Esophagus (tissue), 2 donors: ENCODE data around the gene EIF3A. TPM values are rescaled to one million over a fixed set of nuclear protein-coding genes. Genes with fewer than 3 reads are reported as not detected.

Experiments
- H3K27ac ChIP-seq, 2 donors: one replicate each; pipeline ENCODE4 v1.5.1; 2013; ENCODE audit warnings: low read depth in 2 of 2, mild to moderate bottlenecking in 2 of 2, inconsistent platforms in 1 of 2, low read length in 1 of 2, moderate library complexity in 1 of 2
- H3K27me3 ChIP-seq, 2 donors: one replicate each; pipeline ENCODE4 v1.6.1; 2013; ENCODE audit warnings: low read length in 2 of 2, control low read depth in 1 of 2, mild to moderate bottlenecking in 1 of 2; ENCODE audit not compliant: insufficient read depth in 2 of 2, control insufficient read depth in 1 of 2
- H3K36me3 ChIP-seq, 2 donors: one replicate each; pipeline ENCODE4 v1.6.1; 2013; ENCODE audit warnings: low read length in 1 of 2; ENCODE audit not compliant: control insufficient read depth in 2 of 2, insufficient read depth in 2 of 2
- H3K4me1 ChIP-seq, 2 donors: one replicate each; pipeline ENCODE4 v1.6.1; 2013; ENCODE audit warnings: low read length in 1 of 2; ENCODE audit not compliant: control insufficient read depth in 2 of 2, insufficient read depth in 2 of 2
- H3K4me3 ChIP-seq, 2 donors: one replicate each; pipeline ENCODE4 v1.5.1; 2013; ENCODE audit warnings: low read length in 2 of 2, mild to moderate bottlenecking in 2 of 2, low read depth in 1 of 2, moderate library complexity in 1 of 2
- H3K9me3 ChIP-seq, 2 donors: one replicate each; pipeline ENCODE4 v1.6.1; 2013; ENCODE audit warnings: mild to moderate bottlenecking in 2 of 2, low read depth in 1 of 2, low read length in 1 of 2, moderate library complexity in 1 of 2; ENCODE audit not compliant: control insufficient read depth in 2 of 2, insufficient read depth in 1 of 2
- WGBS, 2 donors: extraction: QIAGEN DNeasy Blood & Tissue Kit; methylation state at CpG; one replicate each; pipeline ENCODE4 v1.1.7; 2013; 5-methylcytosine and 5-hydroxymethylcytosine counted together
- polyA plus RNA-seq, 2 donors: library from polyadenylated mRNA; stranded (reverse); fragments of 200-250 nt; gene quantifications; one replicate each; pipeline ENCODE4 v1.2.3, GENCODE V29; 2013
- donor health status: healthy with polysubstance abuse.
- donor health status: Bipolar disorder and iron deficiency.

Gene EIF3A
- polyA plus RNA-seq: 10 to 100 TPM; 32.3 to 51.0 TPM

- no peaks in the 10 kb centered on the region for H3K36me3 ChIP-seq
- no peaks in the 10 kb centered on the region for H3K27me3 ChIP-seq
- H3K27ac ChIP-seq: peak within 1 kb of the TSS; percentile 93 to 96
- WGBS, 2 donors: 0% methylated on average over 74 of the region's 74 CpGs
- H3K4me1 ChIP-seq: peaks cover 0 to 2% of the 10 kb centered on the region in 2 donors
- peak within 1 kb of the TSS; percentile 70 to 93 for H3K4me3 ChIP-seq
- H3K9me3 ChIP-seq: no peaks in the 10 kb centered on the region
Measured at GRCh38 chr10:119080521-119081259, at the start of gene EIF3A. EIF3A (minus strand) TSS chr10:119080817; CDS start chr10:119080676, 141 bp downstream.

- H3K4me3 ChIP-seq: no peak overlapping the region
- H3K27me3 ChIP-seq: no peaks in the 10 kb centered on the region
- H3K4me1 ChIP-seq: no peaks in the 10 kb centered on the region
- H3K27ac ChIP-seq: no peak overlapping the region
- WGBS, 2 donors: 85 to 86% methylated on average over 4 of the region's 4 CpGs
- H3K36me3 ChIP-seq: peaks cover 9 to 23% of the 10 kb centered on the region in 2 donors
- H3K9me3 ChIP-seq: no peaks in the 10 kb centered on the region
Measured at GRCh38 chr10:119129721-119130120, 49.1 kb upstream of the EIF3A start.

- 95 to 97% methylated on average over 2 of the region's 2 CpGs for WGBS, 2 donors
- no peaks in the 10 kb centered on the region for H3K9me3 ChIP-seq
- no peak overlapping the region for H3K27ac ChIP-seq
- H3K36me3 ChIP-seq: peaks cover 9 to 15% of the 10 kb centered on the region in 2 donors
- H3K4me1 ChIP-seq: no peaks in the 10 kb centered on the region
- no peaks in the 10 kb centered on the region for H3K27me3 ChIP-seq
- no peak overlapping the region for H3K4me3 ChIP-seq
Measured at GRCh38 chr10:119125942-119126341, 45.3 kb upstream of the EIF3A start.

- no peak overlapping the region for H3K4me3 ChIP-seq
- 93% methylated on average over 2 of the region's 2 CpGs for WGBS, 2 donors
- H3K27ac ChIP-seq: no peak overlapping the region
- H3K27me3 ChIP-seq: no peaks in the 10 kb centered on the region
- H3K9me3 ChIP-seq: no peaks in the 10 kb centered on the region
- H3K36me3 ChIP-seq: peaks cover 0 to 16% of the 10 kb centered on the region in 2 donors
- no peaks in the 10 kb centered on the region for H3K4me1 ChIP-seq
Measured at GRCh38 chr10:119120875-119121274, 40.3 kb upstream of the EIF3A start.

GRCh38 chr10:119120413-119120867, 39.8 kb upstream of the EIF3A start:
- WGBS, 2 donors: 62 to 78% methylated on average over 4 of the region's 4 CpGs
- no peak overlapping the region for H3K4me3 ChIP-seq
- peaks cover 0 to 16% of the 10 kb centered on the region in 2 donors for H3K36me3 ChIP-seq
- no peaks in the 10 kb centered on the region for H3K9me3 ChIP-seq
- H3K27me3 ChIP-seq: no peaks in the 10 kb centered on the region
- no peak overlapping the region for H3K27ac ChIP-seq
- no peaks in the 10 kb centered on the region for H3K4me1 ChIP-seq

GRCh38 chr10:119119400-119119799, 38.8 kb upstream of the EIF3A start:
- Histone ChIP-seq H3K9me3 (no peaks in the 10 kb centered on the region), H3K36me3 (peaks cover 1 to 14% of the 10 kb centered on the region in 2 donors), H3K27ac (no peak overlapping the region), H3K4me1 (no peaks in the 10 kb centered on the region), H3K4me3 (no peak overlapping the region), H3K27me3 (no peaks in the 10 kb centered on the region)
- 96 to 100% methylated on average over 1 of the region's 1 CpG for whole genome bisulfite sequencing, 2 donors

GRCh38 chr10:119118231-119118630, 37.6 kb upstream of the EIF3A start:
- Histone ChIP-seq H3K36me3 (peaks cover 5 to 20% of the 10 kb centered on the region in 2 donors), H3K4me3 (no peak overlapping the region), H3K9me3 (no peaks in the 10 kb centered on the region), H3K27me3 (no peaks in the 10 kb centered on the region), H3K27ac (no peak overlapping the region), H3K4me1 (no peaks in the 10 kb centered on the region)
- WGBS, 2 donors: 90 to 94% methylated on average over 5 of the region's 5 CpGs

- Histone ChIP-seq H3K36me3 (peaks cover 5 to 19% of the 10 kb centered on the region in 2 donors), H3K27me3 (no peaks in the 10 kb centered on the region), H3K4me3 (no peak overlapping the region), H3K9me3 (no peaks in the 10 kb centered on the region), H3K27ac (no peak overlapping the region), H3K4me1 (no peaks in the 10 kb centered on the region)
- WGBS, 2 donors: 96 to 97% methylated on average over 6 of the region's 6 CpGs
Measured at GRCh38 chr10:119116326-119116951, 35.8 kb upstream of the EIF3A start.

GRCh38 chr10:119115926-119116325, 35.3 kb upstream of the EIF3A start:
- H3K4me1 ChIP-seq: no peaks in the 10 kb centered on the region
- no peaks in the 10 kb centered on the region for H3K27me3 ChIP-seq
- 78 to 90% methylated on average over 9 of the region's 9 CpGs for WGBS, 2 donors
- no peak overlapping the region for H3K27ac ChIP-seq
- H3K4me3 ChIP-seq: no peak overlapping the region
- no peaks in the 10 kb centered on the region for H3K9me3 ChIP-seq
- peaks cover 5 to 16% of the 10 kb centered on the region in 2 donors for H3K36me3 ChIP-seq
